HG02798 (cell line): Measurements from ENCODE around the gene LRRC28.

Experiments used
- ATAC-seq: cut with Tn5 transposase; IDR thresholded peaks from one replicate; pipeline ENCODE4 v1.9.1; 2021; ENCODE audit warnings: mild to moderate bottlenecking; ENCODE audit not compliant: unreplicated experiment, poor library complexity

Gene LRRC28

DNA sequence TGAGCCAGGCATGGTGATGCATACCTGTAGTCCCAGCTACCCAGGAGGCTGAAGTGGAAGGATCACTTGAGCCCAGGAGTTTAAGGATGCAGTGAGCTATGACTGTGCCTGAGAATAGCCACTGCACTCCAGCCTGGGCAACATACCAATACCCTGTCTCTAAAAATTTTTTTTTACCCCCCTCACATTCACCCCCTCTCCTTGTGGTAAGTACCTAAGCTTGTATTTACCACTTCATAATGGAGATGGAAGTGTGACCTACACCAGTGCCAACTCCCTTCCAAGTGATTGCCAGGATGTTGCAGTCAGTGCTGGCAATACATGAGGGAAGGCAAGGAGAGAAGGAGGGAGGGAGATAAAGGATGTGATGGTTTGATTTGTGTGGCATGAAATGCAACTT, 84.2 kb downstream of the LRRC28 start:
- no peak for ATAC-seq

DNA sequence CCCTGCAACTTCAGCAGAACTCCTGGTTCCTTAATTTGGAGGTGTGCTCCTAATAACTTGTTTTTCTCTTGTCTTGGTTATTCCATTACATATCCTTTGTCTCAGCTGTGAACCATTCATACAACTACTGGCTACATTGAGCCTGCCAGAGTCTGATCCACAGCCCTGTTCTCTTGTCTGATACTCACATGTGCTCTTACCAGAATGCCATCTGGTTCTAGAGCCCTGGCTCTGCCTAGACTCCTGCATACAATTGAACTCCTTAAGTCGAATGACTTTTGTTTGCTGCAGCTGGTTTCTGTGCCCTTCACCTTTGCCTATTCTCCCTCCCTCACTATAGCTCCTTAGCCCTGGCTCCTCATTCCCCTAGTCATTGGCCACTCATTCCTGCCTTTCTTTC, 85.5 kb downstream of the LRRC28 start:
- ATAC-seq = no peak

DNA sequence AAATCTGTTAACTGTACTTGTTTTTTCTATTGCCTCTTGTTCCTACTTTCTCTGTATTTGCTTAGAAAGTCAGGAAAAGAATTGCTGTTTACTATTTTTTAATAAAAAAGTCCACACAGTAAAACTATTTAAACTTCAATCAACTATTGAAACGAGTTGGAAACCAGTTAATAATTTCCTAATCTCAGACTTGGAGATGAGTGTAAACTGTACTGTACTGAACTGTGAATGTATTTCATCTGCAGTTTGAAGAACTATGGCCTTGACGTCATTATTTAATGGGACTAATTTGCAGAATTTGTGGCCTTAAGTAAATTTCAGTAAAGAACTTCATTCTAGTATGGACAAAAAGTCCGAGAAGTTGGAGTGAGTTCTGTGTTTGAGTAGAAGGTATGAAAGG, 89.1 kb downstream of the LRRC28 start:
- ATAC-seq = no peak

DNA sequence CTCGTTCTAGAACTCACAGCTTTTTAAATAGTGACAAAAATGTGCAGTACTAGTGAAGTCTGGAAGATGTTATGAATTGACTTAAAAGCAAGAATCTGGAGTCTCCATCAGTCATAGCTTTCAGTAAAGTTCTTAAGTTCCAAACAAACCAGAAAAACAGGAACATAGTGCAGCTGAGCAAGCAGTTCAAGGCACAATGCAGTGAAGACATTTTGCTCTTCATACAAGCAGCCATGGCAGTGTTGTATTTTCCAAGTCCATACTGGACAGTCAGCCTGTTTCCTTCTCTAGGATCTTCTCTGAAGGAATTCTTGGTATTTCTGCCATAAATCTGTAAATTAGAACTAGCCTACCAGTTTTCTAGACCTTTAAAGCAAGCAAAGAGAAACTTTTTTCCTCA, 90.5 kb downstream of the LRRC28 start:
- ATAC-seq = no peak

DNA sequence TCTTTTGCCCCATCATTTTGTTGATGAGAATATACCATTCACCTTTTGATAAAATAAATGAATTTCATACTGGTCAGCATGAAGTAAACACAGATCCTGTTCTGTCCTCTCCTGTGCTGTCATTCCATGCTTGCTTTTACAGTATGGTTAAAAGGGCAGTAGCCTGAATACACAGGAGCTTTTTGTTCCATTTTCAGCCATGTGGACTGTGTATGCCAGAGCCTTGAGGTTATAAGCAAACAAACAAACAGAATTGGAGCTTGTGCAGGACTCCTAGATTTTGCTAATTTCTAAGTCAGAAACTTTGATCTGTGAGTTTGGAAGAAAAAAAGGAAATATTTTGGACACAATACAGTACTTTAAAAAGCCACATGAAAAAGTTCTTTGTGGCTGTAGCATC, 91.9 kb downstream of the LRRC28 start:
- no peak for ATAC-seq

DNA sequence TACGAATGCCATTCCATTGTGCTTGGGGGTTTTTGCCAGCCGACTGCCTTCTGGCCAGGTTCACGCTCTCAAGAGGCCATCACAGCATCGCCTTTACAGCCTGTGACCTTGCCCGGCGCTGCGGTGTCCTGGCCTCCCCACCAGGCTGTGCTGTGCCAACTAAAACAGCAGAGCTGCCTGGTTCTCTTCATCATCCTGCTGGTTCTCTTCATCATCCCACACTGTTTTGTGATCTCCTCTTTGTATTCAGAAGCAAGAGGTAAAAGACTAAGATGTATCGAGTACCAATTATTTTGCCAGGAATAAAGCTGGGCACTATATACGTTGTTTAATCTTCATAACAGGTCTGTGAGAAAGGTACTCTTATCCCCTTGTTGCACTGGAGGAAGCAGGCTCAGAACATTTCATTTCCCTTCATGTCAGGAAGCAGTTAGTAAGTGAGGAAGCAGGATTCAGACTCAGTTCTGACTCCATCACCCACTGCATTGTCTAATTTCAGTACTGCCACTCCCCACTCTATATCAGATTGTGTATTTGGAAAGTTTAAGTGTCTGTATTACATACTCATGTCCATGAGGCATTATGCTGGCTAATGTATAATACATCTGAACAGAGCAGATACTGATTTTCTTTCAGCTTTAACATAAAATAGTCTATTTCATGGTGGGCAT, 92.7 kb downstream of the LRRC28 start:
- ATAC-seq = no peak

DNA sequence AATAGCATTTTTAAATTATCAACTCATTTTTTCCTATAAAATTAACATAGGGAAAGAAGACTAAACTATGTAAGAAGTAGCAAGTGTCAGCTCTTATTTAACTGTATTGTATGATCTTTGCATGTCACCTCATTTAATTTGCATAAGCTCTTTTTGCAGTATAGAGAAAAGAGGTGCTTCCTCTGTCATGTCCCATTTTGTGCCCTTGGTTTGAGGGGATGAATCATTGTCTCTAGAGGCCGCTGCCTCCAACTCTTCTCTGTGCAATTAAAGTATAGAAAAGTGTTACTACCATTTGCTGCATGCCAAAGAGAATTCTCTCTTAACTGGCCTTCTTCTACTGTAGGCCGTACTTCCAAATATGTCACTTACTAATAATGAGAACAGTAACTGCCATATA, 93.4 kb downstream of the LRRC28 start:
- peak; percentile 44 for ATAC-seq

DNA sequence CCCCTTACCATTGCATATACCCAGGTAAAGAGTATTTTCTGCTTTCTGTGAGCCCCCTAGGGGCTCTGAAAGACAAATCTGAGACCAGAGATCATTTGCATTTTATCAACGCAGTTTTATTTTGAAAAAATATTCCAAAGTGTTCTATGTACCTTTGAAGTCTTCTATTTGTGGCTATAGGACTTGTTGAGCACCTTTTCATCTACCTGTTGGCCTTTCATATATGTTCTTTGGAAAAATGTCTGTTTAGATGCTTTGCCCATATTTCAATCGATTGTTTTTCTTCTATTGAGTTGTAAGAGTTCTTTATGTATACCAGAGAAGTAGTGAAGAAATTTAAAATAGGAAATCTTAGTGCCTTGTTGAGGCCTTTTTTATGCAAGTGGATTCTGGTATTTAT, 94.0 kb downstream of the LRRC28 start:
- ATAC-seq = no peak

DNA sequence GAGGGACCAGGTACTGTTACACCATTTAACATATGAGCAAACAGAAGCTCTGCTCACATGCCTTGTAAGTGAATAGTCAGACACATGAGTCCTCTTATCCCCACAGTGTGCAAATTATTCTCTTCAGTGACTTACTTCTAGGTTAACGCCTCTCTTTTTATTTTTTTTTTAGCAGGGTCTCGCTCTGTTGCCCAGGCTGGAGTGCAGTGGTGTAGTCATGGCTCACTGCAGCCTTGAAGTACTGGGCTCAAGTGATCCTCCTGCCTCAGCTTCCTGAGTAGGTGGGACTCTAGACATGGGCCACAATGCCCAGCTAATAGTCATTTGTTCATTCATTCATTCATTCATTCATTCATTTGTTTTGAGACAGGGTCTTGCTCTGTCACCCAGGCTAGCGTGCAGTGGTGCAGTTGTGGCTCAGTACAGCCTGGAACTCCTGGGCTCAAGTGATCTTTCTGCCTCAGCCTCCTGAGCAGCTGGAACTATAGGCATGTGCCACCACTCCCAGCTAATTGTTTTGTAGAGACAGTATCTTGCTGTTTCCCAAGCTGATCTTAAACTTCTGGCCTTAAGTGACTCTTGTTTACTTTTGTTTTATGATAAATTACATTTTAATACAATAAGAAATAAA, 94.7 kb downstream of the LRRC28 start:
- no peak for ATAC-seq

DNA sequence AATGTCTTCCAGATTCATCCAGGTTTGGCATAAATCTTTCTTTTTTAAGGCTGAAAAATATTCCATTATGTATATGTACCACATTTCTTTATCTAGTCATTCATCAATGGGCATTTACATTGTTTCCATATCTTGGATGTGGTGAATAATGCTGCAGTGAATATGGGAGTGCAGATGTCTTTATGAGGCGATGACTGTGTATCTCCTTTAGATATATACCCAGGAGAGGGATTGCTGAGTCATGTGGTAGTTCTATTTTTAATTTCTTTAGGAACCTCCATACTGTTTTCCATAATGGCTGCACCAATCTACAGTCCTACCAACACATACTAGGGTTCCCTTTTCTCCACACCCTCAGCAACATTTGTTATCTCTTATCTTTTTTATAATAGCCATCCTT, 96.3 kb downstream of the LRRC28 start:
- no peak for ATAC-seq

DNA sequence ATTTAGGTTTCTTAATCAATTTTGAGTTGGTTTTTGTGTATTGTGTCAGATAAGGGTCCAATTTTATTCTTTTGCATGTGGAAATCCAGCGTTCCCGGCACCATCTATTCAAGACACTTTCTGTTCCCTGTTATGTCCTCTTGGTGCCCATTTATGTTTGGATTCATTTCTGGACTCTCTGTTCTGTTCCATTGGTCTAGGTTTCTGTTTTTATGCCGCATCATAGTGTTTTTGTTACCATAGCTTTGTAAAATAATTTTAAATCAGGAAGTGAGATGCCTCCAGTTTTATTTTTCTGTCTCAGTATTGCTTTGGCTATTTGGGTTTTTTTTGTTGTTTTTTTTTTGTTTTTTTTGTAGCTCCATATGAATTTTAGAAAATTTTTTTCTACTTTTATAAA, 97.1 kb downstream of the LRRC28 start:
- no peak for ATAC-seq

DNA sequence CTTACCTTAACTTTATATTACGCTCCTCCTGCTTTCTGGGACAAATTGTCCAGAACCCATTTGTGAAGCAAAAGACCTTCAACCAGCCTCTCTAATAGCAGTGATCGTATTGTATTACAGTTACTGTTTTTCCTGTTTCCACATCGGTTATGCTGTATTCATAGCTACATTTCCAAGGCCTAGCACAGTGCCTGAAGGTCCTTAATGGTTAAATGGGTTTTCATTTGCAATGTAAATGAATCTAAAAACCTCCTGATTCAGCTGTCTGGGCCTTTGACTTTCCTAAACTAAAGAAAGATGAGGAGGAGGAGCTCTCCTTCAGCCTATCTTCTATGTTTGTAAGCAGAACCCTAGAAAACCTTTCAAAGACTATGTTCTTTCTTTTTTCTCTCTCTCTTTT, 99.1 kb downstream of the LRRC28 start:
- no peak for ATAC-seq

DNA sequence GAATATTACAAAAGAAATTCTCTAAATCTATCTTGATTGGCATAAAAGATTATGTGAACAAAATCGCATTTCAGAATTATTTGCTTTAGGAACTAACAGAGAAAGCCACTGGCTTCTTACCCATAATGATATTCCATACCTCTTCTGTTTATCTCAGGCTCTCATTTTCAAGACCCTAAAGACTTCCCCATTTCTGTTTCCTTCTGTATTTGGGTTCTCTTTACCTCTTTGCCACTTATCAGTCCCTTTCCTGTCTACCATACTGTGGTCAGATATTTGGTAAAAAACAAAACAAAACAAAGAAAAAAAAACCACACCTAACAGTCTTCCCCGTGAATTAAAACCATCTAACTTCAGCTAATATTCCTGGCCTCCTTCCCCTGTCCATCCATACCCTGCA, 108.5 kb downstream of the LRRC28 start:
- no peak for ATAC-seq

DNA sequence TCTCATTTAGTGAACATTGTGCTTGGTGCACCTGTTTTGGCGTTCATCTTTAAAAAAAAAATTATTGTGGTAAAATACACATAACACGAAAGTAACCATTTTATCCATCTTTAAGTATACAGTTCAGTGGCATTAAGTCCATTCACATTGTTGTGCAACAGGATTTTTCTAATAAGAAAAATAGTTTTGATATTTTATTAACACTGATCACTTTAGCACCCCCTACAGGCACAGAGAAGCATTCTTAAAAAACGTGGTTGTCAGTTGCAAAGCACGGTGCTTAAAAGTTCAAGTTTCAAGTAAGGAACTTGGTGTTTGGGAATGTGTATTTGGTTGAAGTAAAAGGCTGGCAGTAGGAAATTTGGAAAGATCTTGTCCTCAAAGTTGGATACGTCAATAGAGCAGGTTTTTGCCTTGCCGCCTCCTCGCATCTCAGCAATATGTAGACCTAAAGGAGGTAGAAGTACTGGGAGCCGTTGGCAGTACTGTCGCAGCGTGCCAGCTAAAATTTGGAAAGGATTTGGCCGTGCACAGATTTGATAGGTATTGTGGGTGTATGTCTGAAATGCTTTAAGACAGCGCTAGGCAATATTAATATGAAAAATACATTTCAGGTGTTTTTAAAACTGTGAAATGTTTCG, 110.4 kb downstream of the LRRC28 start:
- ATAC-seq = no peak

DNA sequence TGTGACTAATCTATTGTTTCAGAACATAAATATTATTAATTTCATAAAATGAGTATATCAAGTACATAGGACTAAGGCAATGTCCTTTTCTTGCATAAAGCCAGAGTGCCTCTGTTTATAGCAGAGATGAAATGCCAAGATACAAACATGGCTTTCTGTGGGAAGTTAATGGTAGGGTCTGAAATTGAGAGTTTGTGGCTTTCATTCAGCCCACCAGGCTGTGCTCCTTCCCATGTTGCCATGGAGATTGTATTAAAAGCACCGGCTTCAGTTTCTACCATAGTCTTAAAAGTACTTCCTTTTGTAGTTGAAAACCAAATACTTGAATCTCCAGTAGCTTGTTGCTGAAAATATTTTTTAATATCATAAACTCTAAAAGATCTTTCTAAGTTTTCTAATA, 114.0 kb downstream of the LRRC28 start:
- ATAC-seq = peak; percentile 83

DNA sequence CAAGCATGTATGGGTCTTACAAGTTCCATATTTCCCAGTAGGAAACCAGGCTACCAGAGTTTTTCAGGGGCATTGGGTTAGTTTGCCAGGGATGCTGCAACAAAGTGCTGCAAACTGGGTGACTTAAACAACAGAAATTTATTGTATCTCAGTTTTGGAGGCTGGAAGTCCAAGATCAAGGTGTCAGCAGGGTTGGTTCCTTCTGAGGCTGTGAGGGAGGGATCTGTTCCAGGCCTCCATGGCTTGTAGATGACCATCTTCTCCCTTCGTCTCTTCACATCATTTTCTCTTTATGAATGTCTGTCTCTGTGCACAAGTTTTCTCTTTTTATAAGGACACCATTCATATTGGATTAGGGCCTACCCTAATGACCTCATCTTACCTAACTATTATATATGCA, 114.7 kb downstream of the LRRC28 start:
- no peak for ATAC-seq

DNA sequence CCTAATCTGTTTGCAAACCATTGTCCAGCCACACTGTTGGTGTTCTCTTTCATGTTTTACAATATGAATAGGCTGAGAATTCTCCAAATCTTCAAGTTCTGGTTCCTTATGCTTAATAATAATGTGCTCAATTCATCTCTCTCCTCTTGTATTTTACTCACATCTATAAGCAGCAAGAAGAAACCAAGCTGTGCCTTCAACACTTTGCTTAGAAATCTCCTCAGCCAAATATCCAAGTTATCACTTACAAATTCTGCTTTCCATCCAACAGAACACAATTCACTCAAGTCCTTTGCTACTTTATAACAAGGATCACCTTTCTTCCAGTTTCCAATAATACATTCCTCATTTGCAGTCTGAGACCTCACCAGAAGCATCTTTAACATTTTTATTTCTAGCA, 117.5 kb downstream of the LRRC28 start:
- ATAC-seq = no peak

DNA sequence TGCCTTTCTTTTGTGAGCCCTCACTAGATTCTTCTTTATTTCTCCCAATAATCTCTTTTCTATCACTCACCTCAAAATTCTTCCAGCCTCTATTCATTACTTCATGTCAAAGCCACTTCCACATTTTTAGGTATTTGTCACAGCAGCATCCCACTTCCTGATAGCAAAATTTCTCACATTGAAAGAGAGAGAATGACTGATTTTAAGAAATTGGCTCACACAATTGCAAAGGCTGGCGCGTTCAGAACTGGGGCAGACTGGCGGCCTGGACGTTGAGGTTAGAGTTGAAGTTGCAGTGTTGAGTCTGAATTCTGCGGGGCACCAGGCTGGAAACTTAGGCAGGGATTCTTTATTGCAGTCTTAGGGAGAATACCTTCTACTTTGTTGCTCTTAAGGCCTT, 117.9 kb downstream of the LRRC28 start:
- ATAC-seq = no peak

DNA sequence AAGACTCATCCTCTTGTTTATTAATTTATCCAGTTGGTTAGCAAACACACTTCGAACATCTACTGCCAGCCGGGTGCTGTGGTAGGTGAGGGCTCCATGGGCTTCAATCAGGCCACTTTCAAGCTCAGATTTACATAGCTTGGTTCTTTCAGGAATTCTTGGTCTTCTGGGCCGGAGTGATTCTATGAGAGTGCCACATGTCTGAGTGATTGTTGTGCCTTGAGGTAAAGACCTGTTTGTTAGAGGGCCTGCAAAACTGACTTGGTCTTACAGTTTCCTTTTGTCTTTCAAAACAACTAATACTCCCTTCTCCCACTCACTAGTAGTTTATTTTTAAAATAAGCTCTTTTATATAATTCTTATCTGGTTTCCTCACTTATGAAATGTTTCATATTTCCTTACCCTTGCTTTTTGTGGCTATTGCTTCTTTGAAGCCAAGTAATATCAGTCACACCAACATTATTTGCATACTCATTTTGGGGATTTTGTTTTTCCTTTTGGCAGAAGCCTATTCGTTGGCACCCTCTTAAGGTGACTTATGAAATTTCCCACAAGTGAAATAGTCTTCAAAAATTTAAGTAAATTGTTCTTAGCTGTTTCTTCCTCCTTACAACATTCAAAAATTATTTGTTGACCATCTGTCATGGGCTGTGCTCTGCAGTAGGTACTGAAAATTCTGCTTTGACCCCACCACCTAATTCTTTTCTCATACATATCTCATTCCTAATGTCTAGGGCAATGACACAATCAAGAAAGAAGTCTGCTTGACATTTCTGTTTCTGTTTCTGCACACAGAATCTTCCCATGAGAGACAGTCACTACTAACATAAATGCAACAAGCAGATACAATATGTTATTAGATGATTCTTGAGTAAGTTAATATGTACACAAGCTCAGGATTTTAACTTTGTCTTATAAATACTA, 120.2 kb downstream of the LRRC28 start:
- ATAC-seq = peak; percentile 83

DNA sequence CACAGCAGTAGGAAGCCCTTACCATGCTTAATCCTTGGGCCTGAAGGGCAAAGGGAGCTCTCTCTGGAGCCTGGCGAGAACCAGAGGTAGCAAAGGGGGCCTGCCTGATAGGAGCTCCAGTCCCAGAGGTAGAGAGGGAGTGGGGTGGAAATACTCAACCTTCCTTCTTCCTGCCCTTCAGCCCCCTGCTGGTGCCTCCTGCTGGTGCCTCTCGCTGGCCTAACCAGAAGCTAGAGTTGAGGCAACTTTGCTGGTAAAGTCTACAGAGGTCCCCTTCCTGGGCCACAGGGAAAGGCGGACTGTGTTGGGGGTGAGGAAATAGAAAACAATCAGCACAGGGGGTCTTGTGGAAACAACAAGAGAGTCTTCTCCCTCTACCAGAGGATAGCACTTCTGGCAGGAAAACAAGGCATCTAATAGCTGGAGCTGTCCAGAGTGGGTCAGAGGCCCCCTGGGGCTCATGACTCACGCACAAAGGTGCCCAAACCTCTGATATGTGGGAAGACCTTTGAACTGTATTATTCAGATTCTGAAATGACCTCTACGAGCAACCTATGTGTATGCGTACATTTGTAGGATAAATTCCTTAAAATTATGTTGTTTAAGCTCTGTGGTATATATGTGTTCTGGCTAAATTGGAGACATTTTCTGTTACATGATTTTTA, 133.9 kb downstream of the LRRC28 start:
- ATAC-seq = no peak
